ENCODE data around the gene PPM1F. TPM values are rescaled to one million over a fixed set of nuclear protein-coding genes. Genes with fewer than 3 reads are reported as not detected.

PPM1F gene
- total and polyA plus RNA-seq, 9 donors = 38.0 to 63.9 (median 53.6) TPM

DNA sequence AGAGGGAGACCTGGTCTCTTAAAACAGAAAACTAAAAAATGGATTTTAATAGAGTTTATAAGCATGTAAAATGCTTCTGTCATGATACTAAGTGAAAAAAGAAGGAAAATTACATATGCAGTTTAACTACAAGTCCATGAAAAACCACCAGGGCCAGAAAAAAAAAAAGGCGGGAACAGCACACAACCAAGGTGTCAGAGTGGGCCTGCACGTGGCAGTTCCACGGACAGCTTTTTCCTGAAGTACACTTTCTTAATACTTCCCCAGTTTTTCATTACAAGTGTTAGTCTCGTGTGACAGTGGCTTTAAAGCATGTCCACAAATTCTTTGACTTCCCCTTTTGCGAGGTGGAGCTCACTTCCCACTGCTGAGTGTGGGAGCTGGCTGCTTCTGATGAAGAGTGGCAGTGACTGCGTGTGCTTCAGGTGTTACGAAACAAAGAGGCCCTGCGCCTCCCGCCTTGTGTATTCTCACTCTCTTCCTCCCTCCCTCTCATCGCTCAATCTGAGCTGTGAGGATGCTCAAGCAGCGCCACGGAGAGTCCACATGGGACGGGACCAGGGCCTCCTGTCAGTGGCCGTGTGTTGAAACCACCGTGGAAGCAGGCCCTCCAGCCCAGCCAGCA is 16.4 kb downstream of the PPM1F start:
- H3K4me3 ChIP-seq (ENCODE audit: low read length) = no peak overlapping the region
- peaks cover 55% of the 10 kb centered on the region for H3K4me1 ChIP-seq (ENCODE audit: control insufficient read depth, insufficient read depth, low read length)
- H3K36me3 ChIP-seq (ENCODE audit: control insufficient read depth, insufficient read depth, low read length) = peaks cover 68% of the 10 kb centered on the region
- no peaks in the 10 kb centered on the region for H3K9me3 ChIP-seq (replicated peaks; ENCODE audit: control insufficient read depth, low read depth, low read length)
- WGBS (ENCODE audit: insufficient coverage) = 76% methylated on average over 3 of the region's 15 CpGs
- DNase-seq = peak; percentile 67
- H3K27me3 ChIP-seq (ENCODE audit: control insufficient read depth, insufficient read depth, low read length) = no peaks in the 10 kb centered on the region
- peak overlapping the region; percentile 99 for H3K27ac ChIP-seq (ENCODE audit: low read length)

DNA sequence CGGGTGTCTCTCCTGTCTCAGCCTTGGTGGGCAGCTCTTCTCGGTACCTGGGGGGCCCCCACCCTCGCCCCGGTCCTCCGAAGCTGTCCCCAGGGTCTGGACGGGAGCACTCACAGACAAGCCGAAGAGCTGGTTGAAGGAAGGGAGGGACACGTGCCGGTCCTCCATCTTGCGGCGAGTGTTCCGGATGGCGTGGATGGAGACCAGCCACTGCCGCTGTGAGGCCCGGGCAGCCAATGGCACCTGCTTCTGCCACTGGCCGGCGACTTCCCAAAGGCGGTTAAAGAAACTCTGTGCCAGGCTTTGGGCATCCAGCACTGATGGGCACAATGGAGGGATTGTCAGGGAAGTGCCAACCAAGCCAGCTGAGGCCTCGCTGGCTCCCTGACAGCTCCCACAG is 18.7 kb downstream of the PPM1F start:
- Histone ChIP-seq H3K36me3 (ENCODE audit: control insufficient read depth, insufficient read depth, low read length) (peaks cover 72% of the 10 kb centered on the region), H3K27ac (ENCODE audit: low read length) (no peak overlapping the region), H3K4me3 (ENCODE audit: low read length) (no peak overlapping the region), H3K4me1 (ENCODE audit: control insufficient read depth, insufficient read depth, low read length) (peaks cover 33% of the 10 kb centered on the region), H3K27me3 (ENCODE audit: control insufficient read depth, insufficient read depth, low read length) (no peaks in the 10 kb centered on the region), H3K9me3 (replicated peaks; ENCODE audit: control insufficient read depth, low read depth, low read length) (no peaks in the 10 kb centered on the region)
- DNase-seq = no peak
- 94% methylated on average over 16 of the region's 19 CpGs for WGBS (ENCODE audit: insufficient coverage)

DNA sequence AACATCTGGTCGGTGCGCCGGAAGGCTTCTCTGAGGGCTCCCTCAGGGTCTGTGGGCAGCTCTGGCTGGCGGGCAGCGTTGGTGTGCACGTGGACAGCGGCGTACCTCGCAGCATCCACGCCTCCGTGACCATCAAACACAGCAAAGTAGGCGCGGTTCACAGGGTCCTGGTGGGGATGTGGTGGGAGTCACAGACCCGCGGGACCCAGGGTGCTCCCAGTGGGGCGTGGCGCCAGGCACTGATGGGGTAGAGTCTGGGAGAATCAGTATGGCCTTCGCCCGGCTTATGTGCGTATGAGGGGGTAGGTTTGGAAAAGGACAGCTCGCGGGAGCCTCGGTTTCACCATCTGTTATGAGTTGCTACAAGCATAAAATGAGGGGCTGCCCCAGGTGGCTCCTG is 19.2 kb downstream of the PPM1F start:
- H3K4me1 ChIP-seq (ENCODE audit: control insufficient read depth, insufficient read depth, low read length) = peaks cover 28% of the 10 kb centered on the region
- no peaks in the 10 kb centered on the region for H3K9me3 ChIP-seq (replicated peaks; ENCODE audit: control insufficient read depth, low read depth, low read length)
- DNase-seq = no peak
- H3K4me3 ChIP-seq (ENCODE audit: low read length) = no peak overlapping the region
- no peaks in the 10 kb centered on the region for H3K27me3 ChIP-seq (ENCODE audit: control insufficient read depth, insufficient read depth, low read length)
- H3K36me3 ChIP-seq (ENCODE audit: control insufficient read depth, insufficient read depth, low read length) = peaks cover 75% of the 10 kb centered on the region
- WGBS (ENCODE audit: insufficient coverage) = 97% methylated on average over 15 of the region's 23 CpGs
- no peak overlapping the region for H3K27ac ChIP-seq (ENCODE audit: low read length)

DNA sequence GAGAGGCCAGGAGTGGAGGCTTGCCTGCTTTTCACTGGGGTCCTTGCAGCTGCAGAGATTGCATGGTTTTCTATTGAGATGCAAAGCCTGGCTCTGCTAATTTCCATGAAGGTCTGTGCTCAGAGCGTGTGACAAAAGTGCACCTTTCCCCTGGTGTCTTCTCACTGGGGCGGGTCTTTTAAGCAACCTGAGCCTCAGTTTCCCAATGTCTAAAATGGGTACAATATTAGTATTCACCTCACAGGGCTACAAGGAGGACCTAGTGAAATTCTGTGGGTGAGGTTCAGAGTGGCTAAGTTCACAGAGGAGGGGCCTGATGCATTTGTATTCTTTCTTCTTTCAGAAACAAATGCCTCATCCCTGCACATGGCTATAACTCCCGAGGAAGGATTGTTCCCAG is 20.3 kb downstream of the PPM1F start:
- H3K9me3 ChIP-seq (replicated peaks; ENCODE audit: control insufficient read depth, low read depth, low read length) = no peaks in the 10 kb centered on the region
- H3K4me1 ChIP-seq (ENCODE audit: control insufficient read depth, insufficient read depth, low read length) = peaks cover 17% of the 10 kb centered on the region
- no peaks in the 10 kb centered on the region for H3K27me3 ChIP-seq (ENCODE audit: control insufficient read depth, insufficient read depth, low read length)
- DNase-seq = no peak
- H3K27ac ChIP-seq (ENCODE audit: low read length) = no peak overlapping the region
- no peak overlapping the region for H3K4me3 ChIP-seq (ENCODE audit: low read length)
- peaks cover 83% of the 10 kb centered on the region for H3K36me3 ChIP-seq (ENCODE audit: control insufficient read depth, insufficient read depth, low read length)
- WGBS (ENCODE audit: insufficient coverage) = no CpG with 5 or more reads among the region's 3 CpGs

DNA sequence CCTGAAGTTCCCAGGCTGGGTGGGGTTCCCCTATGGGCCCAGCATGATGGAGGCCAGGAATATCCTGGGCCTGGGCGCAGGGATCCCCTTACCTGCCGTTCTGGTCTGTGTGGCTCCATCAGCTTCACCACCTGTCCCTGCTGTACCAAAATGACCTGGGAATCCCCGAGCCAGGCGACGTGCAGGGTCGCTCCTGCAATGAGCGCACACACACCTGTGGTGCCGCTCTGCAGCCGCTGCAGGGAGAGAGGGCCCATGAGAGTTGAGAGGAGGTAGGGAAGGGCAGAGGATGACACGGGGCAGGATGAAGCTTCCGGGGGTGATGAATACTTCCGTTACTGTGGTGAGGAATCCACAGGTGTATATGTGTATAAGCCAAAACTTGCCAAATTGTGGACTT is 21.6 kb downstream of the PPM1F start:
- Histone ChIP-seq H3K36me3 (ENCODE audit: control insufficient read depth, insufficient read depth, low read length) (peaks cover 82% of the 10 kb centered on the region), H3K4me1 (ENCODE audit: control insufficient read depth, insufficient read depth, low read length) (peaks cover 4% of the 10 kb centered on the region), H3K4me3 (ENCODE audit: low read length) (no peak overlapping the region), H3K27me3 (ENCODE audit: control insufficient read depth, insufficient read depth, low read length) (no peaks in the 10 kb centered on the region), H3K9me3 (replicated peaks; ENCODE audit: control insufficient read depth, low read depth, low read length) (no peaks in the 10 kb centered on the region), H3K27ac (ENCODE audit: low read length) (no peak overlapping the region)
- DNase-seq = no peak
- 98% methylated on average over 6 of the region's 12 CpGs for WGBS (ENCODE audit: insufficient coverage)

DNA sequence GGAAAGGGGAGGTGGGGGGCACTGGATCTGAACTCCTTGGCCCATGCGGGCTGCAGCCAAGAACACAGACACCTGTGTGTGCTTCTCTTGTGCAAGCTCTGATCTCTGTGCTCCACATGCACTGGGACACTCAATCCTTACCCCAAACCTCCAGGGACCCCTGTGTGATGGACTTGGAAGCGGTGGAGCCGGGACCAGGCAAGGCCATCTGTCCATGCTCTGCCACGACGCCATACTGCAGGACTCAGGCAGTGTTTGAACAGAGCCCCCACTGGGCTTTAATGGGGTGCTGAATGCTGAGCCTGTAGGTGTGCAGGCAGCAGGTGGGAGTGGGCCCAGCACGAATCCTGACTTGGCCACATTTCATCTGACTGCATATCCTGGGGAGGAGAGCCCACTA is 23.4 kb downstream of the PPM1F start:
- H3K9me3 ChIP-seq (replicated peaks; ENCODE audit: control insufficient read depth, low read depth, low read length) = no peaks in the 10 kb centered on the region
- H3K36me3 ChIP-seq (ENCODE audit: control insufficient read depth, insufficient read depth, low read length) = peaks cover 86% of the 10 kb centered on the region
- H3K27me3 ChIP-seq (ENCODE audit: control insufficient read depth, insufficient read depth, low read length) = no peaks in the 10 kb centered on the region
- no peak overlapping the region for H3K4me3 ChIP-seq (ENCODE audit: low read length)
- H3K4me1 ChIP-seq (ENCODE audit: control insufficient read depth, insufficient read depth, low read length) = no peaks in the 10 kb centered on the region
- WGBS (ENCODE audit: insufficient coverage) = 78% methylated on average over 1 of the region's 6 CpGs
- DNase-seq = no peak
- H3K27ac ChIP-seq (ENCODE audit: low read length) = no peak overlapping the region

DNA sequence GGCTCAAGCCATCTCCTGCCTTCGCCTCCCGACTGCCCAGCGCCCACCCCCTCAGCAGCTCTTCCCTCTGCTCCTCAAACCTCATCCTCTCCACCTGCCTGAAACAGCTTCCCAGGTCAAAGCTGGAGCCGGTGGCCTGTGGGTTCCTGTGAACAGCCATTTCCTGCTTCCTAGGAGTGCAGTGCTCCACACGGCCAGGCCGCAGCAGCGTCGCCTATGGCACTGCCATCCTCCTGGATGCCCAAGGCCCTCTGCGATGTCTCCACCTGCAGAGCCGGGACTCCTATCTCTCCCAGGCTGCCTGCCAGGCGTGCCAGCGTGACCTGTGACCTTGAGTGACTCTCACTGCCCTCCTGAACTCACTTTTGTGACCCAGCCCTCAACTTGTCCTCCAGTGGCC is 24.6 kb downstream of the PPM1F start:
- Histone ChIP-seq H3K36me3 (ENCODE audit: control insufficient read depth, insufficient read depth, low read length) (peaks cover 83% of the 10 kb centered on the region), H3K9me3 (replicated peaks; ENCODE audit: control insufficient read depth, low read depth, low read length) (no peaks in the 10 kb centered on the region), H3K27ac (ENCODE audit: low read length) (no peak overlapping the region), H3K4me1 (ENCODE audit: control insufficient read depth, insufficient read depth, low read length) (no peaks in the 10 kb centered on the region), H3K4me3 (ENCODE audit: low read length) (no peak overlapping the region), H3K27me3 (ENCODE audit: control insufficient read depth, insufficient read depth, low read length) (no peaks in the 10 kb centered on the region)
- no peak for DNase-seq
- WGBS (ENCODE audit: insufficient coverage) = 80% methylated on average over 11 of the region's 12 CpGs

DNA sequence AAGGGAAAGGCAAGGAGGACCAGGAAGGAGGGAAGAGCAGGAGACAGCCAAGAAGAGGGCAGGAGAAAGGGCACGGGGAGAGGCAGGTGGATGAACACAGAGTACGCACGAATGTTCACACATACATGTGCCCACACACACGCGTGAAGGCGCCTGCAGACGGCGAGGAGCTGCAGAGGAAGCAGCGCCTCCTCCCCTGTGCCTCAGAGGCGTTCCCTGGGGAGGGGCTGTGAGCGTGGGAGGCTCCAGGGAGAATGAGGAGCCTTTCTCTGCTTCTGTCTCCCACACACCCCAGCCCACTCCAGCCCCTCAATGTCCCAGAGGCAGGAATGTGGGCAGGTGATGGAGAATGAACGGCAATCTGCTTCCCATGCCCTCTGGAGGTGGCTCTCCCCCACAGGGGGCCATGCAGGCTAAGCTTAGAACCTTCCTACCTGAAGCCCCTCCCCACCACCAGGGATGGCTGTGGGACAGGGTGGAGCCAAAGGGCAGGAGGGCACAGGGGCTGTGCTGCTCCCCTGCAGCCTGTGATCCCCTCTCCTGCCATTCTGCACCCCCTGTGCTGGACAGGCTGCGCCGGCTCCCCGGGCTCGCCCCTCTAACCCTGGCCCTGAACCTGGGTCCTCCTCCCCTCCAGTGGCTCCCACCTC is 25.3 kb downstream of the PPM1F start:
- Histone ChIP-seq H3K4me3 (ENCODE audit: low read length) (no peak overlapping the region), H3K9me3 (replicated peaks; ENCODE audit: control insufficient read depth, low read depth, low read length) (no peaks in the 10 kb centered on the region), H3K4me1 (ENCODE audit: control insufficient read depth, insufficient read depth, low read length) (no peaks in the 10 kb centered on the region), H3K27me3 (ENCODE audit: control insufficient read depth, insufficient read depth, low read length) (no peaks in the 10 kb centered on the region), H3K27ac (ENCODE audit: low read length) (no peak overlapping the region), H3K36me3 (ENCODE audit: control insufficient read depth, insufficient read depth, low read length) (peaks cover 83% of the 10 kb centered on the region)
- 94% methylated on average over 4 of the region's 16 CpGs for WGBS (ENCODE audit: insufficient coverage)
- DNase-seq = no peak

DNA sequence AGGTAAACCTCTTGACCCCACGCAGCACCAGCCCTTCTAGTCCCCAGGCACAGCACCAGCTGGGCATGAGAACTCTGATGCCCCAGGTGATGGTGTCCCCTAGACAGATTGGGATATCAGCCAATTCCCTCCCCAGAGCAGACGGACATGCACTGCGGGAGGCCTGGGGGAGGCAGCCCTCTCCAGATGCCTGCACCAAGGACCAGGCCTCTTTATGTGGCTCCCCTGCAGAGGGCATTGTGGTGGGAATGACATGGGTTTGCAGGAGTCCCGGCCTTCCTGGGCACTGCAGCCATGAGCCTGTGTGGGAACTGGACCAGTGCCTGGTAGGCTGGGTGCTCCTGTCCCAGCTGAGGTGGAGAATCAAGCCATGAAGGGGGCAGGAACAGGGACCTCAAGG is 25.9 kb downstream of the PPM1F start:
- 77% methylated on average over 2 of the region's 4 CpGs for WGBS (ENCODE audit: insufficient coverage)
- Histone ChIP-seq H3K4me1 (ENCODE audit: control insufficient read depth, insufficient read depth, low read length) (no peaks in the 10 kb centered on the region), H3K36me3 (ENCODE audit: control insufficient read depth, insufficient read depth, low read length) (peaks cover 81% of the 10 kb centered on the region), H3K9me3 (replicated peaks; ENCODE audit: control insufficient read depth, low read depth, low read length) (no peaks in the 10 kb centered on the region), H3K27ac (ENCODE audit: low read length) (no peak overlapping the region), H3K4me3 (ENCODE audit: low read length) (no peak overlapping the region), H3K27me3 (ENCODE audit: control insufficient read depth, insufficient read depth, low read length) (no peaks in the 10 kb centered on the region)
- DNase-seq = no peak

DNA sequence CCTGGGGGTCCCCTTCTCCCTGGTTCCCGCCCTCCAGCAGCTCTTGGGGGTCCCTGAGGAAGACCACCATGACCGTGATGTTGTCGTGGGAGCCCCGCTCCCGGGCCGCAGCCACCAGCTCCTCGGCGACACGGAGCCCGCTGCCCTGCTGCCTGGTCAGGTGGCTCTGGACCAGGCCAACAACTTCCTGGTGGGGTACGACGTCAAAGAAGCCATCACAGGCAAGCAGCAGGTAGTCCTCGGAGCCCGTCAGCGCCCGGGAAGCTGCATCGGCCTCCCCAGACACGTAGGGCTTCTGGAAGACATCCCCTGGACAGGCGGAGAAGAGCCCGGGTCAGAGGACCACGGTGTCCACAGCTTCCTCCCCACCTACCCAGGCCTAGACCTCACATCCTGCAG is 29.5 kb downstream of the PPM1F start:
- H3K27me3 ChIP-seq (ENCODE audit: control insufficient read depth, insufficient read depth, low read length) = no peaks in the 10 kb centered on the region
- peaks cover 75% of the 10 kb centered on the region for H3K36me3 ChIP-seq (ENCODE audit: control insufficient read depth, insufficient read depth, low read length)
- no peak overlapping the region for H3K27ac ChIP-seq (ENCODE audit: low read length)
- H3K9me3 ChIP-seq (replicated peaks; ENCODE audit: control insufficient read depth, low read depth, low read length) = no peaks in the 10 kb centered on the region
- WGBS (ENCODE audit: insufficient coverage) = 89% methylated on average over 21 of the region's 21 CpGs
- H3K4me3 ChIP-seq (ENCODE audit: low read length) = no peak overlapping the region
- H3K4me1 ChIP-seq (ENCODE audit: control insufficient read depth, insufficient read depth, low read length) = no peaks in the 10 kb centered on the region
- DNase-seq = no peak

All from muscle of leg (tissue), 11 donors.